Memory B cell (primary cell): Measurements from ENCODE around the gene NR2F6.

Source experiments
- ATAC-seq: fragments of 150-1000 bp; cut with Tn5 transposase; 2 replicates; pipeline ENCODE4 v1.10.0; 2021; ENCODE audit warnings: low read depth, mild to moderate bottlenecking, moderate library complexity
- DNase-seq, 2 donors: peaks; one replicate each; pipeline ENCODE4 v3.0.0; 2022; ENCODE audit warnings: low spot score in 2 of 2
- H3K27ac Mint-ChIP-seq: one replicate; pipeline ENCODE4 v1.8.0; 2022; ENCODE audit warnings: mild to moderate bottlenecking, moderate library complexity, mixed read lengths
- H3K27me3 Mint-ChIP-seq: one replicate; pipeline ENCODE4 v1.8.0; 2022; ENCODE audit warnings: mixed read lengths
- H3K36me3 Mint-ChIP-seq: one replicate; pipeline ENCODE4 v1.8.0; 2022; ENCODE audit warnings: mild to moderate bottlenecking, mixed read lengths
- H3K4me1 Mint-ChIP-seq: one replicate; pipeline ENCODE4 v1.8.0; 2022; ENCODE audit warnings: mixed read lengths
- H3K4me3 Mint-ChIP-seq: one replicate; pipeline ENCODE4 v1.8.0; 2022; ENCODE audit warnings: mild to moderate bottlenecking, moderate library complexity, mixed read lengths
- H3K9me3 Mint-ChIP-seq: one replicate; pipeline ENCODE4 v1.8.0; 2022; ENCODE audit warnings: mixed read lengths

NR2F6 gene

DNA sequence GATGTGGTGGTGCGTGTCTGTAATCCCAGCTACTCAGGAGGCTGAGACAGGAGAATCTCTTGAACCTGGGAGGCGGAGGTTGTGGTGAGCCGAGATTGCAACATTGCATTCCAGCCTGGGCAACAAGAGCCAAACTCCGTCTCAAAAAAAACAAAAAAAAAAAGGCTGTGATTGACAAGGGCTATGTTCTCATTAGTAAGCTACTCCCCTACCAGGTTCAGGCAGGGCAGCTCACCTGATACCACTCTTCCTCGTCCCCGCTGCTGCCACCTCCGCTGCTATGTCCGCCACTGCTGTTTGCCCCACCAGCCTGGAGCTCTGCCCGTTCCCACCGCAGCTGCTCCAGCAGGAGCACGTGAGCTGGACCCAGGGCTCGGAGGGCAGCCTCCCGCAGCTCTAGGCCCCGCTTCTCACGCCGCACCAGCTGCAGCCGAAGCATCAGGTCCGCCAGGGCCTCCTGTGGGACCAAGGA, 9.5 kb upstream of the NR2F6 start:
- no peak for ATAC-seq
- no peak overlapping the region for H3K4me3 Mint-ChIP-seq
- H3K9me3 Mint-ChIP-seq = no peaks in the 10 kb centered on the region
- H3K27ac Mint-ChIP-seq = no peak overlapping the region
- no peaks in the 10 kb centered on the region for H3K36me3 Mint-ChIP-seq
- DNase-seq = no peak
- H3K4me1 Mint-ChIP-seq = no peaks in the 10 kb centered on the region
- no peaks in the 10 kb centered on the region for H3K27me3 Mint-ChIP-seq

GRCh38 chr19:17254636-17255035, 8.9 kb upstream of the NR2F6 start:
- H3K4me3 Mint-ChIP-seq = no peak overlapping the region
- no peak overlapping the region for H3K27ac Mint-ChIP-seq
- no peaks in the 10 kb centered on the region for H3K9me3 Mint-ChIP-seq
- ATAC-seq (no peak), DNase-seq (no peak)
- no peaks in the 10 kb centered on the region for H3K4me1 Mint-ChIP-seq
- H3K36me3 Mint-ChIP-seq = no peaks in the 10 kb centered on the region
- no peaks in the 10 kb centered on the region for H3K27me3 Mint-ChIP-seq

- Mint-ChIP-seq H3K9me3 (no peaks in the 10 kb centered on the region), H3K27me3 (no peaks in the 10 kb centered on the region), H3K4me3 (no peak overlapping the region), H3K27ac (no peak overlapping the region), H3K36me3 (no peaks in the 10 kb centered on the region), H3K4me1 (peaks cover 9% of the 10 kb centered on the region)
- DNase-seq (no peak), ATAC-seq (no peak)
Measured at GRCh38 chr19:17249887-17250548, 4.3 kb upstream of the NR2F6 start.

DNA sequence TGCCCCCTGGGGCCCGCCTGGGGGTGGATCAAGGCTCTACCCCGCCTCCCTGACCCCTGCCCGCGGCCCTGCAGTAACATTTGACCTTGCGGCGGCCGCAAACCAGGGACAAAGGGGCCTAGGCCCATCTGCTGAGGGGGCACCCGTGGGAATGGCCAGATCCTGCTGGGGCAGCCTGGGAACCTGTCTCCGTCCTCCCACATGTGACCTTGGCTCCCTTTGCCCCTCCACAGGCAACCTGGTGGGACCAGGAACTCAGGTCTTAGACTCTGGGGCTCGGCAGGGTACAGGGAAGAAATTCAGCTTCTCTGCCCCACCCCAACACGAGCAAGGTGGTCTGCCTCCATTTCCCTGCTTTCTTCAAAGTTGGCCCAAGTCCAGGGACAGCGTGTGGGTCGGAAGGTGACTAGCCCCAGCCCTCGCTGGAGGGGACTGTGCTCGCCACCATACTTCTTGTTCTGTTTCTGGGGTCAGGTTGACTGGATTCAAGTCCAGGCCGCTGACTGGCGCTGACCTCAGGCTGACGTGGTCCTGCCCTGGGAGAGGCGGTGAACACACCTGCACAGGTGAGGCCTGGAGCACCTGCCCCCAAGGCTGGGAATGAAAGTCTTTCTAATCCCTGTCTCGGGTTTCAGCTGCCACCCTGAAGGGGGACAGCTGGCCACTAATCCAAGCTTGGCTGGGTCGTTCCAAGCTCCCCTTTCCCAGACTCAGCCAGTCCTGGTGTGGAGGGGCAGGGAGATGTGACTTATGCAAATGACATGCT, 2.5 kb upstream of the NR2F6 start:
- DNase-seq (no peak), ATAC-seq (no peak)
- Mint-ChIP-seq H3K4me1 (peaks cover 12% of the 10 kb centered on the region), H3K27ac (no peak overlapping the region), H3K27me3 (no peaks in the 10 kb centered on the region), H3K4me3 (peak overlapping the region; percentile 17), H3K9me3 (no peaks in the 10 kb centered on the region), H3K36me3 (no peaks in the 10 kb centered on the region)

DNA sequence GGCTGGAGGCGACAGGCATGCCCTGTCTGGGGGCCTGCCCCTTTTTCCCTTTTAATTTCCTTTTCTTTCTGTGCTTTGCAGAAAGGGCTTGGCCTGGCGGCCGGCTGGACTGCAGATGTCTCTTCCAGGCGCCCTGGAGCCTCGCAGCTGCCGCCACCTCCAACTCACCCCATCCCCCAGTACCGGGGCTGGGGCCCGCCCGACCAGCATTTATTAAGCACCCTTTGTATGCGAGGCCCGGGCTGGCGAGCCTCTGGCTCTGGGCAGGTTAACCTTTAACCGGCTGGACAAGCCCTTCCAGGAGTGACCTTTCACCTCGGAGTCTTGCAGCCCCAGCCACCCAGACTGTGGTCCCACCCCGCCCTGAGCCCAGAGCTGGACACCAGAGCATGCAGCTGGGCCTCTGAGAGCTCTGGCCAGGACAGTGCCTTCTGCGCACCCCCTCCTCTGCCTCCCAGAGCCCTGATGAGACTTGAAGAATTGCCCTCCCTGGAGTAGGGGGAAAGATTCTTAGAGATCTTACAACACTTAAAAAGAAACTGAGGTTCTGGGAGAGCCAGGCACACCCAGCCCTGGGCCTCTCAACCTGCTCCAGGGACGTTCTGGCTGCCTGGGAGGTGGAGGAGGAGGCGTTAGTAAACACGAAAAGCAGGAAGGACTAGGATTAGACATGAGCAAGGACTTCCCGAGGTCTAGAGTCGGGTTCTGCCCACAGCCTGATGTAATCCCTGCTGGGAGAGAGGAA, 1.1 kb upstream of the NR2F6 start:
- Mint-ChIP-seq H3K27ac (peak overlapping the region; percentile 85), H3K4me1 (peaks cover 16% of the 10 kb centered on the region), H3K27me3 (no peaks in the 10 kb centered on the region), H3K36me3 (no peaks in the 10 kb centered on the region), H3K9me3 (no peaks in the 10 kb centered on the region), H3K4me3 (peak overlapping the region; percentile 98)
- ATAC-seq = peak; percentile 3
- DNase-seq = no peak

- peak; percentile 3 for ATAC-seq
- H3K27ac Mint-ChIP-seq = no peak overlapping the region
Measured at GRCh38 chr19:17244618-17245534, 843 bp downstream of the NR2F6 start.

GRCh38 chr19:17243830-17244617, 1.7 kb downstream of the NR2F6 start:
- Mint-ChIP-seq H3K9me3 (no peaks in the 10 kb centered on the region), H3K4me1 (peaks cover 16% of the 10 kb centered on the region), H3K27me3 (no peaks in the 10 kb centered on the region), H3K36me3 (no peaks in the 10 kb centered on the region), H3K27ac (peak overlapping the region; percentile 25), H3K4me3 (peak overlapping the region; percentile 71)
- ATAC-seq (no peak), DNase-seq (no peak)

More at GRCh38 chr19:17244618-17245534, 843 bp downstream of the NR2F6 start:
- peaks cover 16% of the 10 kb centered on the region for H3K4me1 Mint-ChIP-seq
- H3K4me3 Mint-ChIP-seq = peak overlapping the region; percentile 71
- H3K9me3 Mint-ChIP-seq = no peaks in the 10 kb centered on the region
- H3K27me3 Mint-ChIP-seq = no peaks in the 10 kb centered on the region
- DNase-seq = no peak
- no peaks in the 10 kb centered on the region for H3K36me3 Mint-ChIP-seq

GRCh38 chr19:17243211-17243829, 2.4 kb downstream of the NR2F6 start:
- no peak for ATAC-seq
- H3K27ac Mint-ChIP-seq = peak overlapping the region; percentile 76

DNA sequence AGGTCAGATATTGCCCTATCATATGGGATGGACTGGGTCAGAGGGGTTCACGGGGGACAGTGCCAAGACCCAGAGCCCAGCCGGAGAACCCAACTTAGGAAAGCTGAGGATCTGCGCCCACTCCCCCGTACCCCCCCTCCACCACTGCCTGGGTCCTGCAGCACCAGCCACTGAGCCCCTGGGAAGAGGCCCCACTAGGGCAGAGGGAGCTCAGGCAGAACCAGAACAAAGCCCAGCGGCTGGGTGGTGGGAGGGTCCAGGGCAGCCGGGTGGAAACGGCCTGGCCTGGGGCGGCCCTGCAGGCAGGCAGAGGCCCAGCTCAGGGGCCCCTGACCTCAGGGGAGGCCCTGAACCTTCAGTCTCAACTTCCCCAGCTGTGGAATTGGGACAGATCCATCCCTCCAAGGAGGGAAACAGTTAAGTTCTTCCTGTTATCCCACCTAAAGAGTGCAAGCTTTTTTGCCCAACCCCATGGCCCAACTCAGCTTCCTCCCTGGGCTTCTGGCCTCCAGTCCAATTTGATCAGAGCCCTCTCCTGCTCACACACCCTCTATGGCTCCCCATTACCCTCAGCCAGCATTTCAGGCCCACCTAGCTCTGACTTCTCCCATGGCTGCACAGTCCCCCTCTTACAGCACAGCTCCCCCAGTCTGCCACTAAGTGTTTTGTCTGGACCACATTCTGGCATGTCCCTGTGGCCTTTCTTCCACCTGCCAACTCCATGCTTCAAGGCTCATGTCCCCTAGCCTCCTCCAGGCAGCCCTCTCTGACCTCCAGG, 3.1 kb downstream of the NR2F6 start:
- DNase-seq (no peak), ATAC-seq (no peak)
- no peaks in the 10 kb centered on the region for H3K27me3 Mint-ChIP-seq
- H3K4me3 Mint-ChIP-seq = no peak overlapping the region
- H3K4me1 Mint-ChIP-seq = peaks cover 16% of the 10 kb centered on the region
- H3K27ac Mint-ChIP-seq = peak overlapping the region; percentile 76
- H3K9me3 Mint-ChIP-seq = no peaks in the 10 kb centered on the region
- H3K36me3 Mint-ChIP-seq = no peaks in the 10 kb centered on the region

More at GRCh38 chr19:17243211-17243829, 2.4 kb downstream of the NR2F6 start:
- Mint-ChIP-seq H3K4me1 (peaks cover 16% of the 10 kb centered on the region), H3K9me3 (no peaks in the 10 kb centered on the region), H3K27me3 (no peaks in the 10 kb centered on the region), H3K36me3 (no peaks in the 10 kb centered on the region), H3K4me3 (peak overlapping the region; percentile 37)
- no peak for DNase-seq

DNA sequence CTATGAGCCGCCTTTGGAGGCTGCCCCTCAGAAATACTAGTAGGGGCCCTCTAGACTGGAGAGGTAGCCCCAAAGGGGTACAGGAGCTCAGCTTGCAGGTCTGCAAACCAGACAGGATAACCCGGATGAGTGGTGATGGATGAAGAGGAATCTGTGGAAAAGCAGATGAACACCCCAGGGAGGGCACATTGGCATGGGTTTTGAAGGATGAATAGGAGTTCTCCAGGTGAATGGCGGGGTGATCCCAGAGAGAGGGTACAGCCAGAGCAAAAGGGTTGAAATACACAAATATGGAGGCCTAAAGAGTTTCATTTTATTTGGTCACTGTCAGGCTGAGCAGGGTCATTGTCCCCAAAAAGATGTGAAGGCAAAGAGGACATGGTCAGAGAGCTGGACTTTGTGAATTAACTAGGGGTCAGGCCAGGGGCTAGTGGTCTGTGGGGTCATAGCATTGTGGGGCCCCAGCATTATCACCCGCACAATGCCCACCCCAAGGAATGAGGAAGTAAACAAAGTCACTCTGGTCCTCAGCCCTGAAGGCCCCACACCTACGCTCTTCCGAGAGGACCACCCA, 4.8 kb downstream of the NR2F6 start:
- H3K27ac Mint-ChIP-seq = no peak overlapping the region
- H3K4me1 Mint-ChIP-seq = peaks cover 8% of the 10 kb centered on the region
- ATAC-seq (no peak), DNase-seq (no peak)
- no peaks in the 10 kb centered on the region for H3K27me3 Mint-ChIP-seq
- H3K36me3 Mint-ChIP-seq = no peaks in the 10 kb centered on the region
- H3K9me3 Mint-ChIP-seq = no peaks in the 10 kb centered on the region
- no peak overlapping the region for H3K4me3 Mint-ChIP-seq

- no peaks in the 10 kb centered on the region for H3K9me3 Mint-ChIP-seq
- no peak overlapping the region for H3K27ac Mint-ChIP-seq
- no peaks in the 10 kb centered on the region for H3K27me3 Mint-ChIP-seq
- DNase-seq (no peak), ATAC-seq (no peak)
- no peaks in the 10 kb centered on the region for H3K36me3 Mint-ChIP-seq
- H3K4me3 Mint-ChIP-seq = no peak overlapping the region
- peaks cover 8% of the 10 kb centered on the region for H3K4me1 Mint-ChIP-seq
Measured at GRCh38 chr19:17240062-17240752, 5.5 kb downstream of the NR2F6 start.
